Glutamatergic neuron (in vitro differentiated cells): ENCODE measurements around the gene C1orf74. TPM values are rescaled to one million over a fixed set of nuclear protein-coding genes. Genes with fewer than 3 reads are reported as not detected.

Source experiments
- DNase-seq: peaks from one replicate; pipeline ENCODE4 v3.0.0; 2022
- H3K27ac Mint-ChIP-seq: one replicate; pipeline ENCODE4 v1.8.0; 2020; ENCODE audit warnings: mild to moderate bottlenecking, mixed read lengths, inconsistent platforms; ENCODE audit not compliant: unreplicated experiment
- H3K27me3 Mint-ChIP-seq: one replicate; pipeline ENCODE4 v1.8.0; 2020; ENCODE audit warnings: mild to moderate bottlenecking, moderate library complexity, mixed read lengths, inconsistent platforms; ENCODE audit not compliant: unreplicated experiment
- H3K36me3 Mint-ChIP-seq: one replicate; pipeline ENCODE4 v1.8.0; 2020; ENCODE audit warnings: mild to moderate bottlenecking, mixed read lengths, inconsistent platforms; ENCODE audit not compliant: unreplicated experiment
- H3K4me1 Mint-ChIP-seq: one replicate; pipeline ENCODE4 v1.8.0; 2020; ENCODE audit warnings: mild to moderate bottlenecking, low read depth, mixed read lengths, inconsistent platforms; ENCODE audit not compliant: unreplicated experiment
- H3K4me3 Mint-ChIP-seq: one replicate; pipeline ENCODE4 v1.8.0; 2020; ENCODE audit warnings: mild to moderate bottlenecking, mixed read lengths, inconsistent platforms; ENCODE audit not compliant: unreplicated experiment
- H3K9me3 Mint-ChIP-seq: one replicate; pipeline ENCODE4 v1.8.0; 2020; ENCODE audit warnings: mild to moderate bottlenecking, moderate library complexity, mixed read lengths, inconsistent platforms; ENCODE audit not compliant: unreplicated experiment
- total RNA-seq: library from RNA; stranded (reverse); fragmentation: NEBNext Ultra II Directional; extraction: Animal tissue kit (Norgen Biotek cat#: 25700); gene quantifications from one replicate; pipeline ENCODE4 v1.2.1, GENCODE V29; 2021; ENCODE audit not compliant: unreplicated experiment
- TF ChIP-seq, protein P1 (sequence below): fragments of 200-600 bp; sonication (generic); IDR thresholded peaks from one replicate; pipeline ENCODE4 v1.5.0; 2021; ENCODE audit not compliant: partially characterized antibody, unreplicated experiment

The C1orf74 gene
- total RNA-seq, 1 donor from 2014 or later, result 2.3 TPM

DNA sequence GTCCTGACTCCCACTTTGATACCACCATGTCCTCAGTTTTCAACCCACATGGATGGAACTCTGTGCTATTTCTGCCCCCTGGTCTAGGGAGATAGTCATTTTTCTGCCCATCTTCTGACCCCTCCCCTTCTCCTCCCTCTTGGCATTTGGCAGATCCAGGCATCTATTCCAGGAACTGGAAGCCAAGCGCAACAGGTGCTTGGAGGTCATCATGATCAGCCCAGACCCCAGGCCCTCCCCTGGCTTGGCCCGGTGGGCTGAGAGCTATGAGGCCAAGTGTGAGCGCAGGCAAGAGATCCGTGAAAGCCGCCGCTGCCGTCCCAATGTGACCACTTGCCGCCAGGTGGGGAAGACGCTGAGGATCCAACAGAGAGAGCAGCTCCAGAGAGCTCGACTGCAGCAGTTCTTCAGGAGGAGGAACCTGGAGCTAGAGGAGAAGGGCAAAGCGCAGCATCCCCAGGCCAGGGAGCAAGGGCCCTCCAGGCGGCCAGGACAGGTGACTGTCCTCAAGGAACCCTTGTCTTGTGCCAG, 24.5 kb downstream of the C1orf74 start:
- H3K4me3 Mint-ChIP-seq, result no peak overlapping the region
- no peak overlapping the region for H3K27ac Mint-ChIP-seq
- no peaks in the 10 kb centered on the region for H3K4me1 Mint-ChIP-seq
- H3K9me3 Mint-ChIP-seq, result peaks cover 2% of the 10 kb centered on the region
- TF ChIP-seq, protein P1, sequence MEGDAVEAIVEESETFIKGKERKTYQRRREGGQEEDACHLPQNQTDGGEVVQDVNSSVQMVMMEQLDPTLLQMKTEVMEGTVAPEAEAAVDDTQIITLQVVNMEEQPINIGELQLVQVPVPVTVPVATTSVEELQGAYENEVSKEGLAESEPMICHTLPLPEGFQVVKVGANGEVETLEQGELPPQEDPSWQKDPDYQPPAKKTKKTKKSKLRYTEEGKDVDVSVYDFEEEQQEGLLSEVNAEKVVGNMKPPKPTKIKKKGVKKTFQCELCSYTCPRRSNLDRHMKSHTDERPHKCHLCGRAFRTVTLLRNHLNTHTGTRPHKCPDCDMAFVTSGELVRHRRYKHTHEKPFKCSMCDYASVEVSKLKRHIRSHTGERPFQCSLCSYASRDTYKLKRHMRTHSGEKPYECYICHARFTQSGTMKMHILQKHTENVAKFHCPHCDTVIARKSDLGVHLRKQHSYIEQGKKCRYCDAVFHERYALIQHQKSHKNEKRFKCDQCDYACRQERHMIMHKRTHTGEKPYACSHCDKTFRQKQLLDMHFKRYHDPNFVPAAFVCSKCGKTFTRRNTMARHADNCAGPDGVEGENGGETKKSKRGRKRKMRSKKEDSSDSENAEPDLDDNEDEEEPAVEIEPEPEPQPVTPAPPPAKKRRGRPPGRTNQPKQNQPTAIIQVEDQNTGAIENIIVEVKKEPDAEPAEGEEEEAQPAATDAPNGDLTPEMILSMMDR, result no peak
- no peak for DNase-seq
- no peaks in the 10 kb centered on the region for H3K27me3 Mint-ChIP-seq
- no peaks in the 10 kb centered on the region for H3K36me3 Mint-ChIP-seq

DNA sequence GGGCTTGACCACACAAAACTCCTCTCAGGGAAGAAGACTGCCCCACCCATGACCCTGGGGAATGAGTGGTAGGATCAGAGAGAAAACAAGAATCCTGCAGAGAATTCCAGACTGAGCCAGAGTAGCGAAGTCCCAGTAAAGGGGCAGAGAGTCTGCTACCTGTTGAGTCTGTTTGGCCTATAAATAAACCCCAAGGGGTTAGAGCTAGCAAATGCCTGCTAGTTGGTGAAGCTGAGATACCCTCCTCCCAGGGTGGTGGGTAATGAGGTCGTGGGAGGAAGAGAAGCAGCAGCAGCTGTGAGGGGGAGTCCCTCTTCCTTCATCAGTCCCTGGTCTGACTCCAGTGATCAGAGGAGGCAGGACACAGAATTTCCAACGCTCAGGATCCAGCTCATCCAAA, 26.0 kb downstream of the C1orf74 start:
- Mint-ChIP-seq H3K36me3 (no peaks in the 10 kb centered on the region), H3K27me3 (no peaks in the 10 kb centered on the region), H3K9me3 (peaks cover 2% of the 10 kb centered on the region), H3K4me1 (no peaks in the 10 kb centered on the region), H3K4me3 (no peak overlapping the region), H3K27ac (no peak overlapping the region)
- no peak for DNase-seq
- TF ChIP-seq, protein P1, result no peak

DNA sequence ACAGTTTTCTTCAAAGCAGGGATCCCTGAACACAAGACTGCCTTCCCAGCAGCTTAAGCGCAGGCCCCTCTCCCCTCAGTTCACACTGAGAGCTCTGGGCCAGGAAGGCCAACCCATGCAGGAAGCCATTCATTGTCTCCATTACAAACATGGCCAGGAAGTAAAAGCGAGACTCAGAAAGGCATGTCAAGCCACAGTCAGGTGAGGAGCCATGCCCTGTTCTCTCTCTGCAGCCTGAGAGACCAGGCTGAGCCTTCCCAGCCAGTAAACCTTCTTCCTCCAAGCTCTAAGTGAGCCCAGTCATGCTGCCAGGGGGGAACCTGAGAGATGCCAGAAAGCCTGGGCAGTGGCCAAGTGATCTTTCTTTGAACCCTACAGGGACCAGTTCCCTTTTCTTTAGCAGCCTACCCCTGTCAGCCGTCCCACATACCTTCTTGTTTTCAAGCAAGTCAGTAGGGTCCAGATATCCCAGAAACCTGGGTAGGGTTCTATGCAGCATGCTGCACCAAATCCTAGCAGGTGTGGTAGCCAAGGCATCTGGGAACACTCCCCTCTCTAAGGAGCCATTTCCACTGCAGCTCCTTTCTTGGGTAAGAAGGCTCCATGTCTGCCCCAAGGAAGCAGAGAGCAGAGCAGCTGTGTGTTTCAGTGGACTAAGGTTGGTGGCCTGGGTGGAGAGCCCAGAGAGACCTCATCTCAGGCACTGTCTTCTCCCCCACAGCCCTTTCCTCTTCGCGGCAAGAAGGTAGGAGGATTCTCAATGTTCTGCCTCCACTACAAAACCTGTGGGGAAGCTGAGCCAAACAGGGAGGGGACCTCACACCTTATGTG, 27.5 kb downstream of the C1orf74 start:
- TF ChIP-seq, protein P1, result no peak
- no peak overlapping the region for H3K4me3 Mint-ChIP-seq
- H3K36me3 Mint-ChIP-seq, result no peaks in the 10 kb centered on the region
- no peaks in the 10 kb centered on the region for H3K27me3 Mint-ChIP-seq
- H3K4me1 Mint-ChIP-seq, result no peaks in the 10 kb centered on the region
- peaks cover 2% of the 10 kb centered on the region for H3K9me3 Mint-ChIP-seq
- H3K27ac Mint-ChIP-seq, result no peak overlapping the region
- DNase-seq, result no peak

DNA sequence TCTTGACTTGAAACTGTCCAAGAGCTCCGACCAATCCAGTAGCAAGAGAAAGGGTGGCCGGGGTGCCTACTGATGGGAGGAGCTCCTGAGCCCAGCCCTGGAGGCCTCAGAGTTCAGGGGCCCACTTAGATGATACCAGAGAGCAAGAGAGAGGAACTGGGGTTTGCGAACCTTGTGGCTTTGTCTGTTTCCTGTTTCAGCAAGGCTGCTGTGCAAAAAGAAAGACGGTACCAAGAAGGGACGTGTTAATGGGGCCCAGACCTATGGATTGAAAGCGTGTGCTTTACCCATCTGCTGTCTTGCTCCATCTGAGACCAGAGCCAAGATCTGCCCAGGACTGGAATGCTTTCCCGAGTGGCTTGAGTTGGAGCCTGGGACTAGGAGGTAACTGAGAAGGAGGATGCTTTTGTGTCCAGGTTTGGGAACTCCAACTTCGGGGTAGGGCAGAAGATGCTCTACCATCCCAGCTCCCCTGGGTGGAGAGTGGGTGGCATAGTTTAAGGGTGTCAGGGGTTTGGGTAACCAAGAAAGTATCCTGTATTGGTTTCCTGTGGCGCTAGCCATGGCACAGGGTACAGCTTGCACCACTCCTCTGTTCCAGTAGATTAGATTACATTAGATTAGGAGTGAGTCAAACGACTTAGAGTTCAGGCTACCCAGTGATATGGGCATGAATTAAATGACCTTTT, 28.3 kb downstream of the C1orf74 start, which contains the start of gene TRAF3IP3:
Gene TRAF3IP3 (plus strand): TSS at position 128 of the 689 bp plus-strand sequence. CDS start 3,987 bp downstream, outside the sequence.
- TF ChIP-seq, protein P1, result no peak
- Mint-ChIP-seq H3K4me3 (no peak within 1 kb of the TSS), H3K27ac (no peak within 1 kb of the TSS), H3K36me3 (no peaks in the 10 kb centered on the region), H3K4me1 (no peaks in the 10 kb centered on the region), H3K9me3 (peaks cover 2% of the 10 kb centered on the region), H3K27me3 (no peaks in the 10 kb centered on the region)
- DNase-seq, result no peak
